ENCODE measurements around the gene TARDBP. TPM values are rescaled to one million over a fixed set of nuclear protein-coding genes. Genes with fewer than 3 reads are reported as not detected.

Gene TARDBP
- total and polyA plus RNA-seq, 9 of the 15 experiments (the other 6 are each of a cell fraction or from before 2014, with no cell fraction given): 122 to 515 (median 243) TPM

- Histone ChIP-seq H3K4me1 (replicated peaks in 1 of 2; ENCODE audit: control insufficient read depth in 2 of 2, insufficient read depth in 2 of 2, low read length in 2 of 2) (peaks cover 6 to 15% of the 10 kb centered on the region in 2 experiments; a peak in 4 of 5 replicates), H3K9me3 (replicated peaks; ENCODE audit: control insufficient read depth, insufficient read depth, low read depth, low read length) (no peaks in the 10 kb centered on the region), H3K36me3 (ENCODE audit: control insufficient read depth, insufficient read depth, low read length) (peaks cover 74% of the 10 kb centered on the region; the same call in 2 of the 3 replicates), H3K9ac (ENCODE audit: insufficient read depth in 1 of 2, low read depth in 2 of 2, low read length in 2 of 2) (no peak overlapping the region), H2AFZ (ENCODE audit: low read depth, low read length) (no peak overlapping the region), H3K4me2 (ENCODE audit: insufficient read depth, low read length) (no peak overlapping the region), H3K27me3 (ENCODE audit: control insufficient read depth in 2 of 2, insufficient read depth in 2 of 2, low read length in 2 of 2) (no peaks in the 10 kb centered on the region), H3K4me3 (no peak overlapping the region), H3K79me2 (ENCODE audit: control insufficient read depth, insufficient read depth, low read length) (peaks cover 22% of the 10 kb centered on the region), H3K9me1 (ENCODE audit: control insufficient read depth, insufficient read depth, low read length) (no peaks in the 10 kb centered on the region), H3K27ac (ENCODE audit: extremely low read depth, low read depth, low read length) (no peak overlapping the region), H4K20me1 (replicated peaks; ENCODE audit: control insufficient read depth, insufficient read depth, low read length) (no peaks in the 10 kb centered on the region)
- TF ChIP-seq SMARCA5 (IDR thresholded peaks at IDR 0.05) (peak; percentile 92), ZNF174 (CRISPR knock-in tag; IDR thresholded peaks at IDR 0.05) (no peak), RCOR1 (IDR thresholded peaks at IDR 0.05; ENCODE audit: borderline replicate concordance in 1 of 2, low read depth in 2 of 2, low read length in 2 of 2) (peak in 1 of 2 experiments; percentile 74; a peak in 1 of 4 replicates), BCOR (IDR thresholded peaks at IDR 0.05) (peak; percentile 78; the same call in 1 of the 2 replicates), HLTF (IDR thresholded peaks at IDR 0.05) (peak; percentile 91), CBX3 (IDR thresholded peaks at IDR 0.05; ENCODE audit: borderline replicate concordance in 1 of 2, low read length in 2 of 2) (0 out of 3 replicates have a peak, but pooled peaks of 1 of the 2 experiments have one; percentile 24), RBM14 (IDR thresholded peaks at IDR 0.05; ENCODE audit: borderline replicate concordance, insufficient read depth, low read depth, low read length) (no peak), NR2C2 (CRISPR knock-in tag; IDR thresholded peaks at IDR 0.05) (no peak), NR2C2 (tag; IDR thresholded peaks at IDR 0.05) (no peak), KDM1A (IDR thresholded peaks at IDR 0.05) (peak in 1 of 2 experiments; percentile 61; a peak in 1 of 4 replicates), RBM25 (IDR thresholded peaks at IDR 0.05; ENCODE audit: low read depth, low read length, severe bottlenecking) (peak; percentile 99), KDM5B (IDR thresholded peaks at IDR 0.05; ENCODE audit: insufficient replicate concordance, low read depth, low read length) (no peak), PTBP1 (IDR thresholded peaks at IDR 0.05; ENCODE audit: low read depth, low read length) (peak; percentile 88; the same call in 1 of the 2 replicates)
- intact Hi-C loops (cut with micrococcal nuclease): no loop called here
- BruUV-seq (replicated peaks): no TSS peak
- FAIRE-seq (no peak), DNase-seq (ENCODE audit: extremely low read depth in 1 of 4, low spot score in 3 of 4) (no peak), ATAC-seq (no peak)
- 98% methylated on average over 3 of the region's 3 CpGs for WGBS (ENCODE audit: insufficient coverage, low coverage, missing lambda C conversion rate)
- POLR2A ChIA-PET: interaction anchor here (1.2 to 1.8 kb wide), 3 partner anchors 9 to 15 kb away, joined by 3 to 6 read pairs (median 4); no protein-coding TSS in a partner anchor
- CTCF ChIA-PET (ENCODE audit: low intra/inter-chr PET ratio): no interaction called here
- in situ Hi-C loops (cut with MboI): no loop called here
Measured at GRCh38 chr1:11064942-11065341, 52.5 kb downstream of the TARDBP start.

Data from K562 (cell line).